HG03159 (cell line): ENCODE measurements around the gene GLRB.
"Not testable (repeated sequence)": the region's sequence is repeated elsewhere in the genome, so short reads cannot be mapped to it uniquely, and the experiment has no call there.

Experiments
- ATAC-seq: cut with Tn5 transposase; IDR thresholded peaks from one replicate; pipeline ENCODE4 v1.9.1; 2021; ENCODE audit warnings: mild to moderate bottlenecking, moderate library complexity; ENCODE audit not compliant: unreplicated experiment

Gene GLRB

DNA sequence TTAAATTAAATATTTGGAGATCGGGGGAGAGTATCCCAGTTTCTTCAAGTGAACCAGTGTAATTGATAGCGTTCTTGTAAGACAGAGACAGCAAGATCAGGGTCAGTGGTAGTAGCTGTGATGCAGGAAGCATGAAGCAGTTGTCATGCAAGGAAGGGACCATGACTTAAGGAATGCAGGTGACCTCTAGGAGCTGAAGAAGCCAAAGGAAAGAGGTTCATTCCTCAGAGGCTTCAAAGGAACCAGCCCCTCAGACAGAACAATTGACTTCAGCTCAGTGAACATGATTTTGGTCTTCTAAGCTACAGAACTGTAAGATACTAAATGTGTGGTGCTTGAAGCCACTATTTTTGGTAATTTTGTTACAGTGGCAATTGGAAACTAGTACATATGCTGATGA lies 51.6 kb downstream of the GLRB start:
- no peak for ATAC-seq

DNA sequence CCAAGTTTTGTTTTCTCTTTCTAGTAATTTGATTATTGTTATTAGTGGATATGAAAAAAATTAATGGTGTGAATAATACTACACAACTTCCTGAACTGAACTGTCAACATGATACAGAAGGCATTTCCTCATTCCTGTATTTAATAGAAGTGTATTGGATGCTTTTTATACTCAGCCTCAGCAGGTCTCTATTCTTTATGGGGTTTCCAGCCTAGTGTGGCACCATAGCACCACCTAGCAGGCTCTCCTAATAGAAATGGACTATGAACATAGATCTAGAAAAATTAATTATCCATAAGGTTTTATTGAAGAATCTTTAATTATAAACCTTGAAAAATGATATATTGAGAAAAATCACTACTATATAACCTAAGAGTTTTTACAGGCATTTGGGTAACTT lies 52.4 kb downstream of the GLRB start:
- no peak for ATAC-seq

DNA sequence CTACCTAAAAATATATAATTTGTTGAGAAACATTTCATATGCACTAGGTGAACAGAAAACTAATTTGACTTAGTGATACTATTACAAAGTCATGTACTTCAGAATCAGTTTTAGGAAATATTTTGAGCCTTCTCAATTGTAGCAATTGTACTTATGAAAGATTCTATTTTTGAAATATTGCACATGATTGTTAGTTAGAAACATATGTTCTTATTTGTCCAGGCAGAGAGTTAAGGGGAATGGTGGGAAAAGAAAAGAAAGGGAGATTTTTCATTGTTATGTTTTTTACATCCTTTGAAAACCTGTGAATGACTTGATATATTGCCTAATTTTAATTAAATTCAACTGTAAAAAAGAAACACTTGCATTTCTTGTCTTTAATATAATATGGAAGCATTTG lies 66.0 kb downstream of the GLRB start:
- ATAC-seq = no peak

DNA sequence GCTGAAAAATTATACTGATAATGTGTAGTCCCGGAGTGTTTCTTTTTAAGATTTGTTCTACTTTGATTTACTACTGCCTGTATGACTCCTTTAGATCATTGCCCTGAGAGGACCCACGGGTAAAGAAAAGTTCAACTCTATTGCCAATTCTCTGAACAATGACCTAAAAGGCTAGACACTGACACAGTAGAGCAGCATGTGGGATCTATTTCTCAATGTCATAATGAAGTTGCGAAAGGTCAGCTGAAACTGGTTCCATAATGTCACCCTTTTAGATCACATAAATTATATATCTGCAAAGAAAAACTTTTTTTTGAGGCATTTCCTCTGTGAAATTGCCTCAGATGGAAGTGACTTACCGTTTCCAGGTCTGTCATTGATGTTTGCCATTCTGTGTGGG lies 67.4 kb downstream of the GLRB start:
- no peak for ATAC-seq

DNA sequence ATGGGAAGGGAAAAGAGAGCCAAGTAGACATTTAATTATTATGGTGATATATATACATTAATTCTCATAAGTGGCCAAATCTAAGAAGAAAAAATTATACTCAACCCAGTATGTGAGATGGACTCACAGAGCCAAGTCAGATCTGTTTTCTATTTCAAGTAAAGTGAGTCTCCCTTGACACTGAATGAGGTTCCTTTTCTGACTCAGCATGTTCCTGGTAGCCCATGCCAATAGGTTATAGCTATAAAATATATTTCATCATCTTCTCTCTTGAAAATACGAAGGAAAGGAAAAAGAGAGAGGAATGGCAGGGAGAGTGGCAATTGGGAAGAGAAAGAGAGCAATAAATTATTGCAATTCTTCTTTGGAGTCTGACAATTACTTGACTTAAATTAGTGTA lies 75.8 kb downstream of the GLRB start:
- no peak for ATAC-seq

DNA sequence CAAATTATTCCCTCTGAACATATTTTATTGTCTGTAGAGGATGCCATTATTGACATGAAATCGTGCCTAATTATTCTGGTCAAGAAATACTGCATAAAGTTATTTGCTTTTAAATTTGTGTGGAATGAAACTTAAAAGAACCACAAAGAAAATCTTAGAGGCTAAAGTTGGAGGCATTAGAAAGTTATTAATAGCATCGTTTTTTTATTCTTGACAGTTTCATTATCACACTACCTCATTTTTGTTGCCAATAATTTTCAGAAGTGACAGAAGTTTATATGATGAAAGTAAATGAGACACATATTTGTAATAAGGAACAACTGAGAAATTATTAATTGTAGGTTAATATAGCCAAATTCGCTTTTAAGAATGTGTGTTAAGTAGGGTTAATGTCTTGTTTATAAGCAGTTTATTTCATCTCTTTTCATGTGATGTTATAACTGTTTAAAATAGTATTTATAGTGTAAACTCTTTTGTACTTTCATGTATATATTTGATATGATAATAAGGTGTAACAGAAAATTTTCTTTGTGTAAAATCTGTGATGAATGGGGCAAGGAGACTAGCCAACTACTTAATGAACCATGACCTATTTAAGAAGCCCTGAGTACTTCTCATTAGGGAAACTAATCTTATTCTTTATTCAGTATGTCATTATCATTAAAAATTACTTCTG lies 90.1 kb downstream of the GLRB start:
- no peak for ATAC-seq

DNA sequence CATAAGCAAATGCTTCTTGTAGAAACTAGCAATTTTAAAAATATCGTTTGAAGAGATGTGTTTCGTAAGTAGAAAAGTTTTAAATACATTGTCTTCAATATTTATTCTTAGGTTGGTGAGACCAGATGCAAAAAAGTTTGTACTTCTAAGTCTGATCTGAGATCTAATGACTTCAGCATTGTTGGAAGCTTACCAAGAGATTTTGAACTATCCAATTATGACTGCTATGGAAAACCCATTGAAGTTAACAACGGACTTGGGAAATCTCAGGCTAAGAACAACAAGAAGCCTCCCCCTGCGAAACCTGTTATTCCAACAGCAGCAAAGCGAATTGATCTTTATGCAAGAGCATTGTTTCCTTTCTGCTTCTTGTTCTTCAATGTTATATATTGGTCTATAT lies 94.4 kb downstream of the GLRB start:
- no peak for ATAC-seq

DNA sequence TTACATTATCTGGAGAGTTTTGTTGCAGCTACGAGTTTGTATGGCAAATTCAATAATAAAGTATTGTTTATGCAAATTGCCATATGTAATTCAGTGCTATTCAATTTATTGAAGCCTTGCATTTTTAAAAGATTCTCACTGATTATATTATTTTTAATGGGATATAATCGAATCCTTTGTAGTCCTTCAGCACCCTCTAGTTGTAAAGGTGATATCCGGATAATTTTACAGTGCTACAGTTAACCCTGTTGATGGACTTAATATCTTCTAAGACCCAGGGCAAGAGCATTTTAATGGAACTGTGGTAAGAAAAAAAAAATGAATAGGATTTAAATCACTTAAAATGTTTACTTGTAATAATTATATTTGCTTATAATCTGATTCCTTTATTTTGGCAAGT lies 96.1 kb downstream of the GLRB start:
- ATAC-seq = no peak

DNA sequence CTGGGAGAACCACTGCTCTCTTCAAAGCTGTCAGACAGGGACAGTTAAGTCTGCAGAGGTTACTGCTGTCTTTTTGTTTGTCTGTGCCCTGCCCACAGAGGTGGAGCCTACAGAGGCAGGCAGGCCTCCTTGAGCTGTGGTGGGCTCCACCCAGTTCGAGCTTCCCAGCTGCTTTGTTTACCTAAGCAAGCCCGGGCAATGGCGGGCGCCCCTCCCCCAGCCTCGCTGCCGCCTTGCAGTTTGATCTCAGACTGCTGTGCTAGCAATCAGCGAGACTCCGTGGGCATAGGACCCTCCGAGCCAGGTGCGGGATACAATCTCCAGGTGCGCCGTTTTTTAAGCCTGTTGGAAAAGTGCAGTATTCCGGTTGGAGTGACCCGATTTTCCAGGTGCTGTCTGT lies 104.3 kb downstream of the GLRB start:
- not testable (repeated sequence) for ATAC-seq

DNA sequence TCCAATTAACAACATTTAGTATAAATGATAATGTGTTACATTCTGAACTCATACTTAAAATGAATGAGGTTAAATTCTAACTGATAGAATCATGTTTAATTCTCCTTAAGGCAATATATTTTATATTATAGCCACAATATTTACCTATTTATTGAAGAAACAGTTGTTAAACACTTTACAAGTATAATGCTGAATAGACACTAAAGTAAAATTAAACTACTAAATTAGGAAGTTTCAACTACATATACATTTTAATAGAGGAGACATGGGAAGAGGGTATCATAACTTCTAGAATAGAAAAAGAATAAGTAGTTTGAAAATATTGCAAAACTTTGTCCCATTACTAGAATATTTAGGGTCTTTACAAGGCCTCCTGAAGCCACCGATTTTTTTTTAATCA lies 108.3 kb downstream of the GLRB start:
- ATAC-seq = no peak

DNA sequence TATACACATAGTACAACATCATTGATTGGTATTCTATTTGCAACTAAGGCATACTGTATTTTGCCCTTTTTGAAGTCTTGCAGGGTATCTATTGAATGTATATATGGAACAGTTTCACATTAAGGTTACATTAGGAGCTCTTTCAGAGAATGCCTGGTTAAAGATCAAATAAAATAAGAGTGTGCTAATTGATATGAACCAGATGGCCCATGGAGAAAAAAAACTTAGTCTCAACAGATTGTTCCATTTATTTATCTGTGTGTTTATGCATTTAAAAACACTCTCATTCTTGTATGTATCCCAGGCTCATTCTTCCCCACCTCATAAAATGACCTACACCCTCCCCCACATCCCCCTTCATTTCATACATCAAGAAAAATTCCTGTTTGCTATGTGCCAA lies 109.4 kb downstream of the GLRB start:
- no peak for ATAC-seq

DNA sequence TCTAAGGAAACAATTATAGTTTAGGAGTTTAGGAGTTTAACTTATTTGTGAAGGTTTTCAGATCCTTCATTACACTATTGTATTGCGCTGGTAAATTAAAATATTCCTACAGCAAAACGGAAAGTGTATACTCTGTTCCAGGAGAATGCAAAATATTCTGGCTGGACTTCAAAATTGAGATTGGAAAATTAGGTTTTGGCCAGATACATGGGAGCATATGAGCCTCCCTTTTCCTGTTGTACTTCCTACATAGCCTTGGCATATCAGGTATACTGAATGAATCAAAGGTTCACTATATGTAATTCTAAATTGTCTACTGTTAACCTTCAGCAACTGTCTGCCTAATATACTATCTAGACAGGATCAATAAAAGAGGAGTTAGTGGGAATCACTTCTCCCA lies 119.4 kb downstream of the GLRB start:
- ATAC-seq = no peak

DNA sequence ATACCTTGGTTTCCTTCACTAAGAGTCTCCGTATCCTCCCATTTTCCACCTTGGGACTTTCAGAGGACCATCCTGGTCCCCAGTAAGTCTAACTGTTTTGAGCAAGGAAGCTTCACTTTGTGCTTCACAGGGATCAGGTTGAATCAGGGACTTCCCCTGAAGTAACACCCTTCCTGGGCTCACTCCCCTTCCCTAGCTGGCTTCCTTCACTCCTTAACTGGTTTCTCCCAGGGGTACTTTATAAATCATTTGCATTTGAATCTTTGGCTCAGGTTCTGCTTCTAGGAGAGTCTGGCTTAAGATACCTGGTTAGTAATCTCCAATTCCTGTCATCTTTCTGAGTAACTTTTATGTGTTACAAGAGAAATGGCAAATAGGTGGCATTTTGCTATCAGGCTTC lies 120.1 kb downstream of the GLRB start:
- no peak for ATAC-seq

DNA sequence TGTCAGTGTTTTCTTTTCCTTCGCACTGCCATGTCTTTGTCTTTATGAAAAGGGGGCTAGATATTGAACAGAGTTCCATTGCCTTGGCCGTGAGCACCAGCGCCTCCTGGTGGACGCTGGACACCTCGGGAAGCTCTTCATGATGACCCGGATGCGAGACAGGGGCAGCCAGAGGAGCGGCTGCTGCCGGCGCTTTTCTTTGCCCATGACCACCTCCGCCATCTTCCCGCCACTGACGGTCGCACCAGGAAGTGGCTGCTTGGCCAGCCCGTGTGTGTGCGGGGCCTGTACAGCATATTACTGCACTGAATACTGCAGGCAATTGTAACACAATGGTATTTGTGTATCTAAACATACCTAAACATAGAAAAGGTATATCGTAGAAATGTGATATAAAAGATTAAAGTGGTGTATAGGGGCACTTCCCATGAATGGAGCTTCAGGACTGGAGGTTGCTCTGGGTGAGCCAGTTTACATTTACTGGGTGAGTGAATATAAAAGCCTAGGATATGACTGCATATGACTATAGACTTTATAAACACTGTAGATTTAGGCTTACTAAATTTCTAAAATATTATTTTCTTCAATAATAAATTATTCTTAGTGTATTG lies 128.8 kb downstream of the GLRB start:
- no peak for ATAC-seq

DNA sequence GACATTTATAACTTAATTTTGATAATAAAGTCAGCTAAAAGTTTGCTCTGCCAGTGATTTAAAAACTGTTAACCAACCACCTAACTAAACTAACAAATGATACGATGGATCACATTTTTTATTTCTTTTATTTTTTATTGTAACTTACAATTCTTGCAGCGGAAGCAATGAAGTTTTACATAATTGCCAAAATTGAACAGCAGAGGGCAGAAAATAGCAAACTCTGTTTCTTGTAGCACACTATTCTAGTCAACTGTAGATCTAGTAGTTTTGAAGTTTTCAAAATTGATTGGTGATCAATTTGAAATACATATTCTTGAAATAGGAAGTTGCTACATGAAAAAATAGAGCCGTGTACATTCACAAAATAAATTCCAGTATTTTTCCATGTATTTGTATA lies 141.8 kb downstream of the GLRB start:
- no peak for ATAC-seq

DNA sequence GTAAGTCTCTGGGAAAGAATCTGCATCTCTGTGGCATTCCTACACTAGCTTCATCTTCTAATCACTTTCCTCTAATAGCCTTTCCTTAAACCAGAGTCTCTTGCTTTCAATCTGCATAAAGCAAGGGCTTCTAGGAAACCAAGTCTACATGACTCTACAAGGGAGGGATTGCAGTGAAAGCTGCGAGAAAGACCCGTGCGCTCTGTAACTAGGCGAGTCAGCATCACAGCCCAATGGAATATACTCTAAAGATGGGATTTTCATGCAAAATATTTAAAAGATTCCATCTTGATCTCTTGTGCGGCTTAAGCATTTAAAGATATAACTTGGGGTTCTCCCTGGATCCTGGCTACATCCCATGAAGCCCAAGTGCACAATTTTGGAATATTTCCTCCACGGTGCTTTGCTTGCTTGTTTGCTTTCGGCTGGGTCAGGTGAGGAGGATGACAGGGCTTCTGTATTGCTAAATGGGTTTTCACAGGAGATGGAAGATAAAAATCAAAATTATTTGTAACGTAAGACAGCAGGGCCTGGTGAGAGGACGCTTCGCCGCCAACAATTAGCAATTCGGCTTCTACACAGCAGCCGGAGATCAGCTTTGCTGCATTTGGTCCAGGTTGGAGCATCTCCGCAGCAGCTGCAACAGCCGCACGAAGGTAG lies 143.9 kb downstream of the GLRB start:
- ATAC-seq = no peak

DNA sequence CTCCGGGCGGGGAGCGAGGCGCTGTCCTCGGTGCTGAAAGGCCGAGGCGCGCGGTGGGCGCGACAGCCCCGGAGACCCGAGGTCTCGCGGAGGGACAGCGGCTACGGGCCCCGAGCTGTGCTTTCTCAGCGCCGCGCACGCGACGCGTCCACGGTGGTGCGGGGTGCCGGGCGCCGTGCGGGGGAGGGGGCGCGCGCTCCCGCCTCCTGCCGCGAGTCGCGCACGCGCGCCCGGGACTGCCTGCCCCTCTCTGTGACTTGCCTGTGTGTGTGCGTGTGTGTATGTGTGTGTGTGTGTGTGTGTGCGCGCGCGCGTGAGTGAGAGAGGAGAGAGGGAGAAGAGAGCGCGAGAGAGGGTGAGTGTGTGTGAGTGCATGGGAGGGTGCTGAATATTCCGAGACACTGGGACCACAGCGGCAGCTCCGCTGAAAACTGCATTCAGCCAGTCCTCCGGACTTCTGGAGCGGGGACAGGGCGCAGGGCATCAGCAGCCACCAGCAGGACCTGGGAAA lies 144.5 kb downstream of the GLRB start, which contains the start of gene GRIA2:
TSS of gene GRIA2 (plus strand) at position 358 of the 511 bp plus-strand sequence. CDS start 315 bp downstream, outside the sequence.
- ATAC-seq = no peak

DNA sequence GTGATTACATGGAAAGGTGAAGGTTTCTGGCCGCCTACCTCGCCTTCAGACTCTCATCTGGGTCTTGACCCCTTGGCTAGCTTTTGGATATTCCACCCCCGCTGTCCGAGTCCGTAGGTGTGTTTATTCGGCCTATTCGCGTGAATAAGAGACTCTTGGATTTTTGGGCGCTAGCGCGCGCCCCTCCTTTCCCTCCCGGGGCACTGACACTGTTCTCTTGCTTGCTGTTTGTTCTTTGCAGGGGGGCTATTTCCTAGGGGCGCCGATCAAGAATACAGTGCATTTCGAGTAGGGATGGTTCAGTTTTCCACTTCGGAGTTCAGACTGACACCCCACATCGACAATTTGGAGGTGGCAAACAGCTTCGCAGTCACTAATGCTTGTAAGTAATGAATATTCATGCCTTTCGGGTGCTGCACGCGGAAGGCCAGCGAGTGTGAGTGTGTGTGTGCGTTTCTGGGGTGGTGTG lies 145.5 kb downstream of the GLRB start:
- no peak for ATAC-seq
